Endometrium (tissue), 2 donors: ENCODE measurements around the gene PPP6R3.
"Not testable (repeated sequence)": the region's sequence is repeated elsewhere in the genome, so short reads cannot be mapped to it uniquely, and the experiment has no call there.

Experiments used
- FAIRE-seq: peaks from 2 replicates; lab custom pipeline; 2012; peaks lifted over from hg19 to GRCh38; lab: Jason Lieb, UNC
- donor health status: control.
- donor health status: control.

The PPP6R3 gene

GRCh38 chr11:68457216-68457897, 3.2 kb upstream of the PPP6R3 start:
- FAIRE-seq, result no peak

- no peak for FAIRE-seq
Measured at GRCh38 chr11:68457898-68458249, 2.7 kb upstream of the PPP6R3 start.

DNA sequence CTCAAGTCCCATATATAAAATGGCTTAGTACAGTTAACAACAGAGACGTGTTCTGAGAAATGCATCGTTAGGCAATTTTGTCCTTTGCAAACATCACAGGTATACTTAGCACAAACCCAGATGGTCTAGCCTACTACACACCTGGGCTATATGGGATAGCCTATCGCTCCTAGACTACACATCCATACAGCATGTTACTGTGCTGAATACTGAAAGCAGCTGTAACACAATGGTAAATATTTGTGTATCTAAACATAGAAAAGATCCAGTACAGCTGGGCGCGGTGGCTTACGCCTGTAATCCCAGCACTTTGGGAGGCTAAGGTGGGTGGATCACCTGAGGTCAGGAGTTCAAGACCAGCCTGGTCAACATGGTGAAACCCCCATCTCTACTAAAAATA, 2.2 kb upstream of the PPP6R3 start:
- not testable (repeated sequence) for FAIRE-seq

DNA sequence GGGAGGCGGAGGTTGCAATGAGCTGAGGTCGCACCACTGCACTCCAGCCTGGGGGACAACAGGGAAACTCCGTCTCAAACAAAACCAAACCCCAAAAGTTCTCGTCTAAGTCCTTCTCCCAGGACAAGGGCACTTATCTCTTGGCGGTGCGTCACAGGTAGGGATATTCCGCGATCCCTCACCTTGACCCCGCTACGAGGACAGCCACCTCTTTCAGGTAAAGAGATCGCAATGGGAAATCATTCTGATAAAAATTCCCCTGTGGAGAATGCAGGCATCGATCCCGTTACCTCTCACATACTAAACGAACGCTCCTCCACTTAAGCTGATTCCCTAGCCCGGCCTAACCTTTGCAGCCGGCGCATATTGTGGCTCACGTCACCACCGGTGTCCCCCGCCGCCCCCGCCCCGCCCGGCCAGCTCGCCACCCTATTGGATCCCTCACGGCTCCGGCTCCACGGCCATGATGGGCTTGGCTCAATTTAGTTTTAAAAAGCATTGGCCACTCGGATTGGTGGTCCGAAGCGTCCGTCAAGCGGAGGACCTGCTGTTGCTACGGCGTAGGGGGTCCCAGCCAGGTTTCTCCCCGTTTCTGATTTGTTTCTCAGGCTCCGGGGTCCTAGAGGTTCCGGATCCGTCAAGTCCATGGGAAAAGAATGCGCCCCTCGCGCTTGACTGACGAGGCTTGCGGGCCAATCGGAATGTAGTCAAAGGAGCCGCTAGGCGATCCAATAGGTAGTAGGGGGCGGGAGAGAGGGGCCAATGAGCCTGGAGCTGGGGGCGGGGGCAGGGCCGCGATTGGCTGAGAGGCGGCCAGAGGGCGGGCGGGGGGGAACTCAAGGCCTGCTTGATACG, 439 bp upstream of the PPP6R3 start:
- FAIRE-seq, result peak; percentile 83

DNA sequence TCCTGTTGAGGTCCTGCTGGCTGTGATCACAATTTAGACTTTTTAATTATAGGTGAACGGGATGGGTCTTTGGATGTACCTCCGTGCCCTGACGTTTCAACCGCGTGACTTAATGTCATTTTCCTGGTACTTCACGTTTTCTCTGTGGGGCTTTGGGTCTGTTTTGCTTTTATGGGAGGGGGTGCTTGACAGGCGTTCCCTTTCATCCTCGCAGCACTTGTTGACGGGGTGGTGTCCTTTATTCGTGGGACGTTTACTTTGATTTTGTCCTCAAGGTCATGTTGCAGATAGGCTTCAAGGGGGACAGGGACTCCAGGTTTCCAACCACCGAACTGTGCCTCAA, 994 bp downstream of the PPP6R3 start:
- no peak for FAIRE-seq

DNA sequence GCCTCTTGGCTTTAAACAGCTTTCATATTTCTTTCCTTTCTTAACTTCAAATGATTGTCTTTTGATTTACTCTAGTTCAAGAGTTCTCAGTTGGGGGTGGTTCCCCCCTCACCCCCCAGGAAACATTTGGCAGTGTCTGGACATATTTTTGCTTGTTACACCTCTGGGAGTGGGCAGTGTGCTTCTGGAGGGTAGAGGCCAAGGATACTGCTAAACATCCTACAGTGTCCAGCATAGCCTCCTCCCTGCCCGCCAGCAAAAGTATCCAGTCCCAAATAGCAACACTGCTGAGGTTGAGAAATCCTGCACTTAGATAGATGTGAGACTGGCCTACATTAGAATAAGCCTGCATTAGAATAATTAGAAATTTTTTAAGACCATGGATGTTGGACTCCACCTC, 3.2 kb downstream of the PPP6R3 start:
- FAIRE-seq, result no peak

DNA sequence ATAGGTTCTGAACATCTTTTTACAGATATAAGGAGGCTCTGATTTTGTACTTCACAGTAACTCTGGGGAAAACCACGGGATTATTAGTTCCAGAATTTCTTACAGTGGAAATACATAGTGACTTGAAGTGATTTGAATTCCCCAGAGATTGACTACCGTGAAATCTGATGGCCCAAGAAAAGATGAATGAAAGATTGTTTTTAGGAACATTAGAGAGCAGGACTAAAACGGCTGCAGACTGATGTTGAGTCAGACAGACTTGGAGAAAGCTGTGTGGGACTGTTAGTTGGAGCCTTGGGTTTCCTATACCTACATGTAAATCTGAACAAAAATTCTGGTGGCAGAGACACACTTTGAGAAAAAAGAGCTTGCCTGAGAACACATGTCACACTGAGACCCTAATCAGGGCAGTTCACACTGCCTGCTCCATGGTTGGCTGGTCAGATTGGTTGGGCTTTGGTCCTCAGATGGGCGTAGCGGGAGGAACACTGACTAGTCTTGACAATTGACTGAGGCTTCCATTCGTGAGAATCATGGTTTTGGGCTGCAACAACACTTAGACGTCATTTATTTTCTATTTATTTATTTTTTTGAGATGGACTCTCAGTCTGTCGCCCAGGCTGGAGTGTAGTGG, 6.8 kb downstream of the PPP6R3 start:
- FAIRE-seq, result no peak

- FAIRE-seq, result no peak
Measured at GRCh38 chr11:68468217-68468828, 7.8 kb downstream of the PPP6R3 start.

GRCh38 chr11:68469122-68469521, 8.6 kb downstream of the PPP6R3 start:
- FAIRE-seq, result no peak

GRCh38 chr11:68469642-68470041, 9.1 kb downstream of the PPP6R3 start:
- no peak for FAIRE-seq

- FAIRE-seq, result no peak
Measured at GRCh38 chr11:68470304-68470811, 9.8 kb downstream of the PPP6R3 start.

DNA sequence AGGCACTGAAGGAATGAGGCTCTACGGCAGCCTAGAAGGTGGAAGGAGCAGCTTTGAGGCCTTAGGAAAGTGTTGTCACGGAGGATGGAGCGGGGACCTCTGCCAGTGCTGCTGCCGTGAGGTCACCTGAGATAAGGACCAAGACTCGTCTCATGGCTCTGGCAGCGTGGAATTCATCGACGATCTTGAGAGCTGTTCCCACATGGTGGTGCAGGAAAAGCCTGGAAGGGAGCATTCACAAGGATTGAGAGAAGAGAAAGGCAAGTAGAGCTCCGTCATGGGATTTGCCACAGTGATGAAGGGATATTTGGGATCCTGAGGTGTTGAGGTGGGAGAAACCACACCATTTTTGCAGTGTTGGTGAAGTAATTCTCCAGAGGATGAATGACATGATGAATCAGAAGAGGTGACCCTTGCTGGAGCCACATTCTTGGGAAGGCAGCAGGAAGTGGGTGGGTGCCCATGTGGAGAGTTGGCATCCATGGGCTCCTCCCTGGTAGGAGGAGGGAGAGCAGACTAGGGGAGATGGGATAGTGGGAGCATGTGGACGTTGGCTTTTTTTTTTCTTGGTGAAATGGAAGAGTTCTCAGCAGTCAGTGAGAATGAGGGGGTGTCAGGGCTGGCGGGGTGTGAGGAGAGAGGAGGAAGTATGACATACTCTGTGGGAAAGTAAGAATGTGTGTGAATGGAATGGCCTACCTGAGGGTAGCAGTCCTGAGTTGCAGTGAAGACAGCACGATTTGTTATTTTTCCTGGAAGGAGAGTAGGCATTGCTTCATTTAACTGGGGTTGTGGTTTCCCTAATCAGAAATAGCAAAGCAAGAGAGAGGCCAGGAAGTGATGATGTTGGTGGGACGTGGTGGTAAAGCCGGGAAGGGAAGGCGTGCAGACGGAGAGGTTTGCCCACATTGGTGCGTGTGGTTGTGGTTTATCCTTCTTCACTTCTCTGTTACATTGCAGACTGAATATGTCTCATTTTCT, 11.1 kb downstream of the PPP6R3 start:
- no peak for FAIRE-seq

DNA sequence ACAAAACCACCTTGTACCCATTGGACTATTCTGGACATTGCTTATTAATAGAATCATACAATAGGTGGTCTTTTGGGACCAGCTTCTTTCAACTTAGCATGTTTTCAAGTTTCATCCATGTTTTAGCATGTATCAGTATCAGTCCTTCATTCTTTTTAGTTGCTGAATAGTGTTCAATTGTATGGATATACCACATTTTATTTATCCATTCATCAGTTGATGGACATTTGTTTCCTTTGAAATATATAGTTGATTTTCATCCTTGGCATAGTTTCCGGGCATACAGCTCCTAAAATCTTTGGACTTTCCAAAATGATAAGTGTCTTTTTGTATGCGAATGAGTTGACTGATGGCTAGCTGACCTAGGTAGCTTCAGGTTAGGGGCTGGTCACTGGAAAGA, 12.2 kb downstream of the PPP6R3 start:
- FAIRE-seq, result no peak

GRCh38 chr11:68473693-68474092, 13.1 kb downstream of the PPP6R3 start:
- no peak for FAIRE-seq

GRCh38 chr11:68475626-68476025, 15.1 kb downstream of the PPP6R3 start:
- not testable (repeated sequence) for FAIRE-seq

DNA sequence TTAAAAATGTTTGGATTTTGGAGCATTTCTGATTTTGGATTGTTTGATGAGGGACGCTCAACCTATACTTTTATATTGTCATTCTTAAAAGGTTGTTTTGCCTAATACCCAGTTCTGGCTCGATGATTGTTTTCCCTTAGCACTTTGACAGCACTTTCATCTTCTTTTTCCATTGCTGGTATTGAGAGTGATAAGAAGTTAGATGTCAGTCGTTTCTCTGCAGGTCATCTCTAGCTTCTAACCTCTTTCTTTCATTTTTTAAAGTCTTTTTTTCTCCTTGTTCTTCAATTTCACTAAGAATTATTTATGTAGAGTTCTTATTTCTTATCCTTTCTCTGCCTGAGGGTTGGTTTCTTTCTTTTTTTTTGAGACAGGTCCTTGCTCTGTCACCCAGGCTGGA, 18.8 kb downstream of the PPP6R3 start:
- no peak for FAIRE-seq

GRCh38 chr11:68480193-68480592, 19.6 kb downstream of the PPP6R3 start:
- FAIRE-seq, result no peak

DNA sequence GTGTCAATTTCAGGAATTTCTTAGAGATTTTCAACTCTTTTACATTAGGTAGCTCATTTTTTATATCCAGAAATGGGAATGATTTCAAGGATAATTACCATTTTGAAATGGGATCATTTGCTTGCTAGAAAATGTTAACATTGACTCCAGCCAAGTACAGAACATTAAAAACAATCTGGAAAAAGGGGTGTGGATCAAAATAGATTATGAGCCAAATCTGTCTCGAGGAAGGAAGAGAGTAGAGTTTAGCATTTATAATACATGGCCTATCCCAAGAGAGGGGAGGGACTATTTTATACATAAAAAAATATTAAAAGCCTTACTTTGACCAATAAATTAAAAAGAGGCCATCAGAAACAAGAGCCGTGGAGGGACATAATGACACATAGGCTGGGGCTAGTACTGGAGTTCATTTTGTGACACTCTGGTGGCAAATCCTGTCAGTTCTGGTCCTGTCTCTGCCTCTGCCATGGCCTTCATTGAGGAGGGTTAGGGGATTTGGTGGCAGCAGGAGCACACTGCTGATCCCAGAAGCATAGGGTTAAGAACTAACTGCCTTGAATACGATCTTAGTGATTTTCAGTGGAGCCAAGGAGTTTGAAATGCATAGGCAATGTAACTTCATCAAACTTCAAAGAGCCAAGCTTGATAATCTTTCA, 20.4 kb downstream of the PPP6R3 start:
- peak; percentile 79 for FAIRE-seq

GRCh38 chr11:68481579-68482240, 21.2 kb downstream of the PPP6R3 start:
- FAIRE-seq, result no peak

DNA sequence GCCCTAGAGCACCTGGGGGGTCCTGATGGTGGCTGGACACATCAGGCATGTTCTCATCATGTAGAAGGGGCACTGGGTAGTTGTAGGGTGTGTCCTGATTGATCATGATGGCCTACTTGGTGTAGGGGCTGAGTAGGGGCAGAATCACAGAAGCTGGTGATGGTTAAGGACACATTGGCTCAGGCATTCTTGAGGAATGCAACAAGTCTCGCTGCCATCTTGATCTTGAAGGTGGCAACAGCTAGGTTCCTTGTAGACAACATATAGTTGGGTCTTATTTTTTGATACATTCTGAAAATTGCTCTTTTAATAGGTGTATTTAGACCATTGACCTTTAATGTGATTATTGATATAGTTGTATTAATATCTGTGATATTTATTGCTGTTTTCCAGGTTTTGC, 28.1 kb downstream of the PPP6R3 start:
- no peak for FAIRE-seq
